Measurements from ENCODE around the gene EIF6.
A peak's percentile ranks its signal among the peaks of the same experiment; 100 is the strongest.

EIF6 gene

GRCh38 chr20:35295058-35295457 lies 10.5 kb upstream of the EIF6 start:
- DNase-seq (ENCODE audit: low read depth in 3 of 3), result no peak

GRCh38 chr20:35294293-35294685 lies 9.7 kb upstream of the EIF6 start:
- no peak for DNase-seq (ENCODE audit: low read depth in 3 of 3)

GRCh38 chr20:35293303-35294292 lies 9.0 kb upstream of the EIF6 start:
- no peak for DNase-seq (ENCODE audit: low read depth in 3 of 3)

GRCh38 chr20:35292504-35293285 lies 8.1 kb upstream of the EIF6 start:
- no peak for DNase-seq (ENCODE audit: low read depth in 3 of 3)

DNA sequence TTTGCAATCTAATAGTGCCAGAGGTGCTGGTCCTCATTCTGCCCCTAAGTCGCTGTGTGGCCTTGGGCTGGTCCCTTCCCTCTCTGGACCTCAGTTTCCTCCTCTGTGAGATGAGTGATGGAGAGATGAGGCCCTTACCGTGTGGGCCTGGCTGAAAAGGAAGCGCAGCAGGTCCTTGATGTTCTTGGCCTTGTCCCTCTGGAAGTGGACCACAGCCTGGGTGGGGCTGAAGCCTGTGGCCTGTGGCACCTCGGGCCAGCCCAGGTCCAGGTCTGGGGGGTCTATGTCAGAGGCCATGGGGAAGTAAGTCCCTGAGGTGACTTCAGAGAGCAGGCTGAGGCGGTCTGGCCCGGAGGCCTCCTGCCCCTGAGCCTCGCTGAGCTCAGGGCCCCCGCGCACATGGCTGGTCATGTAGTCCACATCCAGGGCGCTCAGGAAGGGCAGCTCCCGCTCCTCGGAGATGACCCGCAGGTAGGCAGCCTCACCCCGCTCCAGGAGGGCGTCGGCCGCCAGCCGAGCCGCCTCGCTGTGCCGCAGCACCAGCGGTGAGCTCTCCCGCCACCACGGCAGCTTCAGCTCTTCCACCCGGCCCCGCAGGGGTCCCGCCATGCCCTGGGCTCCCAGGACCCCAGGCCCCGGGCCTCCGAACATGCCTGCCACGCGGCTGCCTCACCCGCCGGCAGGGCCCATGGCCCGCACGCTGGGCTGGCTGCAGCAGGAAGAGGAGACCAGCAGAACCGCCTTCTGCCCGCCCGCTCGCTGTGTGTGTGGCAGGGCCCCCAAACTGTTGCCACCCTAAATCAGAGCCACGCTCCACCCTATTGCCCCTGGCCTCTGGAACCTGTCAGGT lies 7.3 kb upstream of the EIF6 start, which contains the start of gene FAM83C:
TSS of gene FAM83C (minus strand) at position 772 of the 850 bp plus-strand sequence. CDS start at position 651, 121 bp downstream.
- no peak for DNase-seq (ENCODE audit: low read depth in 3 of 3)

- no peak for DNase-seq (ENCODE audit: low read depth in 3 of 3)
Measured at GRCh38 chr20:35290887-35291417, 6.4 kb upstream of the EIF6 start.

DNA sequence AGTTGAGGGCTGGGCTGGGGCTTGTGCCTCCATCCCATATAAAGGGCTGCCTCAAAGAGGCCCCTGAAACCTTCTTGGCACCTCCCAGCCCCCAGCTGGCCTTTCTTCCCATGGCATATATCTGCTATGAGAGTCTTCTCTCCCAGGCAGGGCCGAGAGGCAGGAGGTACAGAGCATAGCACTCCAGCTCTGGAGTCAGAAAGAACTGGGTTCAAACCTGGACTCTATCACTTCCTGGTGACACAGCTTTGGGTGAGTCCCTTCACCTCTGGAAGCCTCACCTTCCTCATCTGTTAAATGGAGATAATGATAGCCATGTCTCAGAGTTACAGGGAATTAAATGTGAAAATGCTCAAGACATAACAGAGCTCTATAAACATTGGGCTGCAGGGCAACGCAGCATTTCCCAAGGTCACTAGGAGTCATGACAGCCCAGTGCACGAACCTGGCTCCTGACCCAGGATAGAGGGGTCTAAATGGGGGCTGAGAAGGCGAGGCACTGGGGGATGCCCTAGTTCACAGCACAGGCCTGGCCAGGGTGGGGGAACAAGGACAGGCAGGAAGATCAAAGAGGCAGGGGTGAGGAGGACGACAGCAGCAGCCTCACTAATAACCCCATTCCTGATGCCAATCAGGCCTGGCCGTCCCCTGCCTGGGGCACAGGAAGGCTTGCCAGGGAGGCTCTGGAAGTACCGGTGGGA lies 5.8 kb upstream of the EIF6 start:
- no peak for DNase-seq (ENCODE audit: low read depth in 3 of 3)

DNA sequence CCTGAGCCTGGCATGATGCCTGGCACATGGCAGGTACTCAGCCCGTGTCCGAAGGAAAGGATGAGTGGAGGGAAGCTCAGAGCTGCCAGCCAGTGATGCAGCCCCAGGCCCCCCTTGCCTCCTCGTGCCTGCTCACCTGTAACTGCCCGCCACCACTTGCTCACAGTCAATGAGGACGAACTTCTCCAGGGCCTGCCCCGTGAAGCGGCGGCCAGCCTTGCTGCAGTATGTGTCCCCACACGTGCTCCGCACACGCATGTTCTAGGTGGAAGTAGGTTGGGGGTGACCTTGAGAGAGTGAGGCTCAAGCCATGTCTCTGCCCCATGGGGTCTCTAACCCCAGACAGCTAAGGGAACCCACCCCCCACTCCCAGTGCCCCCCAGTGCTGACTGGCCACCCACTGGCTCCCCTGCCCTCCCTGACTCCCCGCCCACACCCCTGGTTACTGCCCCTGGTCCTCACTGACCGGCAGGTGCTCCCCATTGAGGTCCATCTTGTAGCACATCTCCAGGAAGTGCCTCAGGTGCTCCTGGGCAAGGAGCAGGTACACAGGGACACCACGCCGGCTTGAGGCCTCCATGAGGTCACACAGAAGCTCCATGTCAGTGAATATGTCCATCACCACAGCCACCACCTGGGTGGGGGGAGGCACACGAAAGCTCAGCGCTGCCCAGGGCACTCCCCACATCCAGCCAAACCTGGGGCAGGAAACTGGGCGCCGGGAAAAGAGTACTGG lies 3.9 kb upstream of the EIF6 start:
- DNase-seq (ENCODE audit: low read depth in 3 of 3), result no peak

GRCh38 chr20:35287509-35288324 lies 3.1 kb upstream of the EIF6 start:
- DNase-seq (ENCODE audit: low read depth in 3 of 3), result no peak

GRCh38 chr20:35286899-35287508 lies 2.4 kb upstream of the EIF6 start:
- no peak for DNase-seq (ENCODE audit: low read depth in 3 of 3)

DNA sequence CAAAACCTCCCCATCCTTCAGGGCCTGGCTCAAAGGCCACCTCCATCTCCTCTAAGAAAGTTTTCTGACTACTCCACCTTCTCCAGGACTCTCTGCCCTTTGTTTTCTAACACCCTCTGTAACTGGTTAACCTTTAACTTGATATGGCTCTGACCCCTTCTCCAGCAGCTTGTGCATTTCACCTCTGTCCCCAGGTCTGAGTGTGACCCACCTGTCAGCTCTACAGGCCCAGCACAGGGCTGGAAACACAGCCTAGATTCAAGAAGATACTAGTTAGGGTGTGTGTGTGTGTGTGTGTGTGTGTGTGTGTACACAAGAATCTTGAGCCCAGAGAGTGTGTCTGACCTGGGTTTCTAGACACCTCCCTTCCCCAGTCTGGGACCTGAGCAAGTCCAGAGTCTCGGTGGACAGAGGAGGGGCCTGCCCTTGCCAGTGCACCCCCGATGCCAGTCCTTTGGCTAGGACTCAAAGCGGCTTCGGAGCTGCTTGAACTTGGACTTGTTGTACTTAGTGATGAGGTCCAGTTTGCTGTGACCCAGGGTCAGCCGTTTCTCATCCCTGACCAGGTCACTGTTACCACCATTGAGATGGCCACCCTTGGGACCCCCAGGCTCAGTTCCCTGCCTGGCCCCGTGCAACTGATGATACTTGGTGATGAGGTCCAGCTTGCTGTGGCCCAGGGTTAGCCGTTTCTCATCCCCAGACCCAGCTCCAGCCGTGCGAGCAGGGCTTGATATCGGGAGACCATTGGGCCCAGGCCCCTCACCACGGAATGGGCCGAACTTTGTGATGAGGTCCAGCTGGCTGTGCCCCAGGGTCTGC lies 1.7 kb upstream of the EIF6 start:
- no peak for DNase-seq (ENCODE audit: low read depth in 3 of 3)

- no peak for DNase-seq (ENCODE audit: low read depth in 3 of 3)
Measured at GRCh38 chr20:35285806-35286076, 1.2 kb upstream of the EIF6 start.

- DNase-seq (ENCODE audit: low read depth in 3 of 3), result no peak
Measured at GRCh38 chr20:35284992-35285805, 627 bp upstream of the EIF6 start.

- peak in 2 of 3 experiments; percentile 23 to 26 for DNase-seq (ENCODE audit: low read depth in 3 of 3)
Measured at GRCh38 chr20:35283441-35284266, 918 bp downstream of the EIF6 start.

DNA sequence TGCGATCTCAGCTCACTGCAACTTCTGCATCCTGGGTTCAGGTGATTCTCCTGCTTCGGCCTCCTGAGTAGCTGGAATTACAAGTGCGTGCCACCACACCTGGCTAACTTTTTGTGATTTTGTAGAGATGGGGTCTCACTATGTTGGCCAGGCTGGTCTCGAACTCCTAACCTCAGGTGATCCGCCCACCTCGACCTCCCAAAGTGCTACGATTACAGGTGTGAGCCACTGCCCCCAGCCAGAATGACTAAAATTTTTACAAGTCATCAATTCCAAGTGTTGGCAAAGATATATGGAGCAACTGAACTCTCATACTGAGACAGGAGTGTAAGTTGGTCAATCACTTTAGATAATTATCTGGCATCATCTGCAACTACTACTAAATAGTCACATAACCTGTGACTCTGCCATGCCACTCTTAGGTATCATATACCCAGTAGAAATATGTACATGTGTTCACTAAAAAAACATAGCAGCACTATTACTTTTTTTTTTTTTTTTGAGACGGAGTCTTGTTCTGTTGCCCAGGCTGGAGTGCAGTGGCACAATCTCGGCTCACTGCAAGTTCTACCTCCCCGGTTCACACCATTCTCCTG lies 3.0 kb downstream of the EIF6 start:
- DNase-seq (ENCODE audit: low read depth in 3 of 3), result no peak

GRCh38 chr20:35280523-35280922 lies 4.0 kb downstream of the EIF6 start:
- no peak for DNase-seq (ENCODE audit: low read depth in 3 of 3)

Data from stimulated activated CD4-positive, alpha-beta T cell treated with anti-CD3 and anti-CD28 coated beads, TNF-alpha, amount 100 ng/mL, for 4 hours (primary cell).